Astrocyte (in vitro differentiated cells and primary cell): ENCODE measurements around the gene CCDC137. TPM values are rescaled to one million over a fixed set of nuclear protein-coding genes. Genes with fewer than 3 reads are reported as not detected.

ENCODE experiments used
- DNase-seq: peaks from one replicate; pipeline ENCODE4 v3.0.0-alpha.2; 2010; ENCODE audit warnings: low read depth
- FAIRE-seq: peaks from 2 replicates; lab custom pipeline; 2011; peaks lifted over from hg19 to GRCh38; lab: Jason Lieb, UNC
- H2AFZ ChIP-seq: 2 replicates; pipeline ENCODE4 v1.6.0; 2012; ENCODE audit warnings: low read depth, low read length, inconsistent platforms
- H3K27ac ChIP-seq: 2 replicates; pipeline ENCODE4 v1.5.1; 2011; ENCODE audit warnings: low read depth, low read length, inconsistent platforms
- H3K27me3 ChIP-seq: 2 replicates; pipeline ENCODE4 v1.6.0; 2011; ENCODE audit warnings: low read length, inconsistent platforms; ENCODE audit not compliant: insufficient read depth
- H3K36me3 ChIP-seq: 2 replicates; pipeline ENCODE4 v1.5.1; 2011; ENCODE audit warnings: low read length, inconsistent platforms; ENCODE audit not compliant: insufficient read depth
- H3K4me1 ChIP-seq: 2 replicates; pipeline ENCODE4 v1.5.1; 2011; ENCODE audit warnings: low read length, inconsistent platforms; ENCODE audit not compliant: insufficient read depth
- H3K4me2 ChIP-seq: 2 replicates; pipeline ENCODE4 v1.6.0; 2012; ENCODE audit warnings: low read length, inconsistent platforms
- H3K4me3 ChIP-seq: 2 replicates; pipeline ENCODE4 v1.5.1; 2011; ENCODE audit warnings: low read depth, mild to moderate bottlenecking, low read length, inconsistent platforms; ENCODE audit not compliant: insufficient read depth
- H3K79me2 ChIP-seq: 2 replicates; pipeline ENCODE4 v1.6.0; 2012; ENCODE audit warnings: mild to moderate bottlenecking, low read length, inconsistent platforms; ENCODE audit not compliant: insufficient read depth
- H3K9ac ChIP-seq: 2 replicates; pipeline ENCODE4 v1.6.0; 2012; ENCODE audit warnings: mild to moderate bottlenecking, low read length, inconsistent platforms
- H3K9me3 ChIP-seq: 2 replicates; pipeline ENCODE4 v1.5.1; 2012; ENCODE audit warnings: low read depth, mild to moderate bottlenecking, low read length, inconsistent platforms; ENCODE audit not compliant: insufficient read depth
- H4K20me1 ChIP-seq: 2 replicates; pipeline ENCODE4 v1.6.0; 2012; ENCODE audit warnings: low read length, inconsistent platforms; ENCODE audit not compliant: insufficient read depth
- H3K27ac Mint-ChIP-seq: one replicate; pipeline ENCODE4 v1.8.0; 2021; ENCODE audit warnings: mild to moderate bottlenecking, mixed read lengths; ENCODE audit not compliant: unreplicated experiment
- H3K27me3 Mint-ChIP-seq: one replicate; pipeline ENCODE4 v1.8.0; 2021; ENCODE audit warnings: low read depth, mixed read lengths; ENCODE audit not compliant: unreplicated experiment
- H3K36me3 Mint-ChIP-seq: one replicate; pipeline ENCODE4 v1.8.0; 2021; ENCODE audit warnings: low read depth, mixed read lengths; ENCODE audit not compliant: unreplicated experiment
- H3K4me1 Mint-ChIP-seq: one replicate; pipeline ENCODE4 v1.8.0; 2021; ENCODE audit warnings: low read depth, mixed read lengths; ENCODE audit not compliant: unreplicated experiment
- H3K4me3 Mint-ChIP-seq: one replicate; pipeline ENCODE4 v1.8.0; 2021; ENCODE audit warnings: mild to moderate bottlenecking, moderate library complexity, mixed read lengths; ENCODE audit not compliant: unreplicated experiment
- H3K9me3 Mint-ChIP-seq: one replicate; pipeline ENCODE4 v1.8.0; 2021; ENCODE audit warnings: mild to moderate bottlenecking, mixed read lengths; ENCODE audit not compliant: unreplicated experiment
- EZH2 ChIP-seq: IDR thresholded peaks from 2 replicates; pipeline ENCODE4 v1.6.1; 2012; ENCODE audit warnings: mild to moderate bottlenecking, low read length, inconsistent platforms; ENCODE audit not compliant: insufficient read depth
- total RNA-seq: library from RNA; stranded (reverse); gene quantifications from 2 replicates; pipeline ENCODE4 v1.2.1, GENCODE V29; 2021
- TF ChIP-seq, protein P1 (sequence below): IDR thresholded peaks from 2 replicates; pipeline ENCODE4 v1.5.1; 2011; ENCODE audit warnings: low read depth, mild to moderate bottlenecking, inconsistent platforms, low read length, moderate library complexity; ENCODE audit not compliant: insufficient read depth

Gene CCDC137
- total RNA-seq, 1 donor from 2014 or later = 29.4 TPM

DNA sequence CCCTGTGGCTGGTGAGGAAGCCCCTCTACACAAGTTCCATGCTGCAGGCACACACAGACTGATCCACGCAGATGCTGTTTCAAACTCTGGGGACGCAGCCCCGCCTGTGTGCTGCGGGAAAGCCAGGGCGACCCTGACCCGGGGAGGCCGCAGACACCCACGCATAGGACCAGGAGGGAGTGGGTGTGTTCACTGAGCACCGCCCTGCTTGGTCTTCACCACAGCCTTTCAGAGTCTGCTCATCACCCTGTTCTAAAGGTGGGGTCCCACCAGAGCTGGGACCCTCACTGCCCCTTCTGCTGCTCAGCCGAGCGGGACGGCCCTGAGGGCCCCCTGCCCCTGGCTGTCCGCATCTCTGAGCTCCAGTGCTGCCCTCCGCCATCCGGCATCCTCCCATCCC lies 22.0 kb upstream of the CCDC137 start:
- H3K27me3 ChIP-seq = peaks cover 20% of the 10 kb centered on the region
- H3K27ac ChIP-seq = no peak overlapping the region
- H3K36me3 Mint-ChIP-seq = peaks cover 2% of the 10 kb centered on the region
- TF ChIP-seq EZH2 = no peak
- peaks cover 18% of the 10 kb centered on the region for H3K27me3 Mint-ChIP-seq
- DNase-seq (no peak), FAIRE-seq (no peak)
- peaks cover 7% of the 10 kb centered on the region for H3K9me3 ChIP-seq
- no peaks in the 10 kb centered on the region for H4K20me1 ChIP-seq
- no peak overlapping the region for H2AFZ ChIP-seq
- no peak overlapping the region for H3K4me3 Mint-ChIP-seq
- no peak overlapping the region for H3K27ac Mint-ChIP-seq
- no peak overlapping the region for H3K9ac ChIP-seq
- no peaks in the 10 kb centered on the region for H3K79me2 ChIP-seq
- no peak overlapping the region for H3K4me2 ChIP-seq
- no peaks in the 10 kb centered on the region for H3K36me3 ChIP-seq
- H3K4me1 Mint-ChIP-seq = peaks cover 5% of the 10 kb centered on the region
- H3K4me1 ChIP-seq = peaks cover 10% of the 10 kb centered on the region
- H3K4me3 ChIP-seq = no peak overlapping the region
- peaks cover 4% of the 10 kb centered on the region for H3K9me3 Mint-ChIP-seq

DNA sequence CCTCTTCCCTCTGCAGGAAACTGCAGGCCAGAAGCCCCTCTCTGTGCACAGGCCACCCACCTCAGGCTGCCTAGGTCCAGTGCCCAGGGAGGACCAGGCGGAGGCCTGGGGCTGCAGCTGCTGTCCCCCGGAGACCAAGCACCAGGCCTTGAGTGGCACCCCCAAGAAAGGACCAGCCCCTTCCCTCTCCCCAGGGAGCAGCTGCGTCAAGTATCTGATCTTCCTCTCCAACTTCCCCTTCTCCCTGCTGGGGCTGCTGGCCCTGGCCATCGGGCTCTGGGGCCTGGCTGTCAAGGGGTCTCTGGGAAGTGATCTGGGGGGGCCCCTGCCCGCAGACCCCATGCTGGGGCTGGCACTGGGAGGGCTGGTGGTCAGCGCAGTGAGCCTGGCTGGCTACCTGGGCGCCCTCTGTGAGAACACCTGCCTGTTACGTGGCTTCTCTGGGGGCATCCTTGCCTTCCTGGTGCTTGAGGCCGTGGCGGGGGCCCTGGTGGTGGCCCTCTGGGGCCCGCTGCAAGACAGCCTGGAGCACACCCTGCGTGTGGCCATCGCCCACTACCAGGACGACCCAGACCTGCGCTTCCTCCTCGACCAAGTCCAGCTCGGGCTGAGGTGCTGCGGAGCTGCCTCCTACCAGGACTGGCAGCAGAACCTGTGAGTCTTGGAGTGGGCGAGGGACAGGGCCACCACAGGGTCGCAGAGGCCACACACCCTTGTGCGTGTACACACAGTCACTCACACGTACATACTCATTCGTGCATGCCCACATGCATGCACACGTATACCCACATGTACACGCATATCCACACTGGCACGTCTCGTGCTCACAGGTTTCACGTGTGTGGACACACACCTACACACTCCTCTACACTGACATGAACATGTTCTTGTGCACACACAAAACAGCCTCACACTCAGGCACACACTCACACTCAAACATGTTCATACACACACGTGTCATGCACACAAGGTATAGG lies 21.3 kb upstream of the CCDC137 start:
- Histone ChIP-seq H2AFZ (no peak overlapping the region), H3K4me1 (peaks cover 10% of the 10 kb centered on the region), H3K4me3 (no peak overlapping the region), H3K79me2 (no peaks in the 10 kb centered on the region), H3K27me3 (peaks cover 20% of the 10 kb centered on the region), H3K9ac (no peak overlapping the region), H3K36me3 (no peaks in the 10 kb centered on the region), H4K20me1 (no peaks in the 10 kb centered on the region), H3K4me2 (no peak overlapping the region), H3K9me3 (peaks cover 7% of the 10 kb centered on the region), H3K27ac (no peak overlapping the region)
- H3K27ac Mint-ChIP-seq = no peak overlapping the region
- TF ChIP-seq, protein P1, sequence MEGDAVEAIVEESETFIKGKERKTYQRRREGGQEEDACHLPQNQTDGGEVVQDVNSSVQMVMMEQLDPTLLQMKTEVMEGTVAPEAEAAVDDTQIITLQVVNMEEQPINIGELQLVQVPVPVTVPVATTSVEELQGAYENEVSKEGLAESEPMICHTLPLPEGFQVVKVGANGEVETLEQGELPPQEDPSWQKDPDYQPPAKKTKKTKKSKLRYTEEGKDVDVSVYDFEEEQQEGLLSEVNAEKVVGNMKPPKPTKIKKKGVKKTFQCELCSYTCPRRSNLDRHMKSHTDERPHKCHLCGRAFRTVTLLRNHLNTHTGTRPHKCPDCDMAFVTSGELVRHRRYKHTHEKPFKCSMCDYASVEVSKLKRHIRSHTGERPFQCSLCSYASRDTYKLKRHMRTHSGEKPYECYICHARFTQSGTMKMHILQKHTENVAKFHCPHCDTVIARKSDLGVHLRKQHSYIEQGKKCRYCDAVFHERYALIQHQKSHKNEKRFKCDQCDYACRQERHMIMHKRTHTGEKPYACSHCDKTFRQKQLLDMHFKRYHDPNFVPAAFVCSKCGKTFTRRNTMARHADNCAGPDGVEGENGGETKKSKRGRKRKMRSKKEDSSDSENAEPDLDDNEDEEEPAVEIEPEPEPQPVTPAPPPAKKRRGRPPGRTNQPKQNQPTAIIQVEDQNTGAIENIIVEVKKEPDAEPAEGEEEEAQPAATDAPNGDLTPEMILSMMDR = no peak
- no peak for TF ChIP-seq EZH2
- H3K27me3 Mint-ChIP-seq = peaks cover 18% of the 10 kb centered on the region
- peaks cover 5% of the 10 kb centered on the region for H3K4me1 Mint-ChIP-seq
- no peak overlapping the region for H3K4me3 Mint-ChIP-seq
- H3K36me3 Mint-ChIP-seq = peaks cover 2% of the 10 kb centered on the region
- FAIRE-seq (no peak), DNase-seq (no peak)
- peaks cover 4% of the 10 kb centered on the region for H3K9me3 Mint-ChIP-seq

DNA sequence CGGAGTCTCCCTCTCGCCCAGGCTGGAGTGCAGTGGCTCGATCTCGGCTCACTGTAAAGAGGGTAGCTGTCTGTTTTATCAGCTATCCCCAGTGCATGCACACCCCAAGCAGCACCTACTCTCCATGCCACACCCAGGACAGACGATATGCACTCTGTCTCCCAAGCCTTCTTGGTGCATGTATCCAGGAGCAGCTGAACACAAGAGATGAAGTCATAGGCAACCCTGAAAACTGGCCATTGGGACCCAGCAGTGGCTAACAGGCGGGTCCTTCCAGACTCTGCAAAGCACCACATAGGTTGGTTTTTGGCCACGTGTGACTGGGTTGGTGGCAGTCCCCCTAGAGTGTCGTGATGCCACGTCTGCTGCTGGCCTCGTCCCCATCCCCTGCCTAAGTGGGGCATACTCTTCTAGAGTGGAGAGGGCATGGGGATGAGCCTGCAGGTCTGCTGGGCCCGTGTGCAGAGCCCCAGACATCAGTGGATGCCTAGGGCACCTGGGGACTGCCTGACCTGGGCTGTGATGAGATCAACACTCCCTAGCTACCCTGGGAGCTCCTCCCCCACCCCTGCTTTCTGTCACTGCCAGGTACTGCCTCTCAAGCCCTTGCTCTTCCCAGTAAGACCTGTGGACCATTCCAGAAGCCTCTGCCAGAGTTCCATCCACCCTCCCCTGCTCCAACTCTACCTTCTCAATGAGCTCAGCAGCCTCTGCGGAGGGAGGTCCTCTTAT lies 19.5 kb upstream of the CCDC137 start:
- no peak for FAIRE-seq
- no peak for DNase-seq
- Mint-ChIP-seq H3K36me3 (peaks cover 2% of the 10 kb centered on the region), H3K4me3 (no peak overlapping the region), H3K4me1 (no peaks in the 10 kb centered on the region), H3K27ac (no peak overlapping the region), H3K9me3 (peaks cover 4% of the 10 kb centered on the region), H3K27me3 (peaks cover 18% of the 10 kb centered on the region)
- H3K9ac ChIP-seq = no peak overlapping the region
- peaks cover 7% of the 10 kb centered on the region for H3K9me3 ChIP-seq
- H4K20me1 ChIP-seq = no peaks in the 10 kb centered on the region
- H2AFZ ChIP-seq = no peak overlapping the region
- no peak overlapping the region for H3K4me3 ChIP-seq
- no peak overlapping the region for H3K4me2 ChIP-seq
- no peaks in the 10 kb centered on the region for H3K79me2 ChIP-seq
- H3K36me3 ChIP-seq = no peaks in the 10 kb centered on the region
- H3K27me3 ChIP-seq = peaks cover 20% of the 10 kb centered on the region
- H3K27ac ChIP-seq = no peak overlapping the region
- no peak for TF ChIP-seq EZH2
- TF ChIP-seq, protein P1 = no peak
- peaks cover 14% of the 10 kb centered on the region for H3K4me1 ChIP-seq
